Glomerular visceral epithelial cell (primary cell): Measurements from ENCODE around the gene HSPB6.
"Not testable (repeated sequence)": the region's sequence is repeated elsewhere in the genome, so short reads cannot be mapped to it uniquely, and the experiment has no call there.

ENCODE experiments used
- DNase-seq: peaks from one replicate; pipeline ENCODE4 v3.0.0-alpha.2; 2016; ENCODE audit errors: extremely low spot score

Gene HSPB6

DNA sequence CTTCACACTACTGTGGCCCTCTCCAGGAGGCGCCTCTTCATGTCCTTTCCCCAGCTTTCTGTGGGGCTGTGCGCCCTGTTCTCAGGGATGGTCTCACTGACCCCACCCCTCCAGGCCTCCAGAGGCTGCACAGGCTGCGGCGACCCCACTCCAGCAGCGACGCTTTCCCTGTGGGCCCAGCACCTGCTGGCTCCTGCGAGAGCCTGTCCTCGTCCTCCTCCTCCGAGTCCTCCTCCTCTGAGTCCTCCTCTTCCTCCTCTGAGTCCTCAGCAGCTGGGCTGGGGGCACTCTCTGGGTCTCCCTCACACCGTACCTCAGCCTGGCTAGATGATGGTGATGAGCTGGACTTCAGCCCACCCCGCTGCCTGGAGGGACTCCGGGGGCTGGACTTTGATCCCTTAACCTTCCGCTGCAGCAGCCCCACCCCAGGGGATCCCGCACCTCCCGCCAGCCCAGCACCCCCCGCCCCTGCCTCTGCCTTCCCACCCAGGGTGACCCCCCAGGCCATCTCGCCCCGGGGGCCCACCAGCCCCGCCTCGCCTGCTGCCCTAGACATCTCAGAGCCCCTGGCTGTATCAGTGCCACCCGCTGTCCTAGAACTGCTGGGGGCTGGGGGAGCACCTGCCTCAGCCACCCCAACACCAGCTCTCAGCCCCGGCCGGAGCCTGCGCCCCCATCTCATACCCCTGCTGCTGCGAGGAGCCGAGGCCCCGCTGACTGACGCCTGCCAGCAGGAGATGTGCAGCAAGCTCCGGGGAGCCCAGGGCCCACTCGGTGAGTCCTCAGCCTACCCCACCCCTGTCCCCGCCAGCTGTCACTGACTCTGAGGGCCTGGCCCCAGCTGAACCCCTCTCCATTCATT lies 29.7 kb upstream of the HSPB6 start:
- no peak for DNase-seq

DNA sequence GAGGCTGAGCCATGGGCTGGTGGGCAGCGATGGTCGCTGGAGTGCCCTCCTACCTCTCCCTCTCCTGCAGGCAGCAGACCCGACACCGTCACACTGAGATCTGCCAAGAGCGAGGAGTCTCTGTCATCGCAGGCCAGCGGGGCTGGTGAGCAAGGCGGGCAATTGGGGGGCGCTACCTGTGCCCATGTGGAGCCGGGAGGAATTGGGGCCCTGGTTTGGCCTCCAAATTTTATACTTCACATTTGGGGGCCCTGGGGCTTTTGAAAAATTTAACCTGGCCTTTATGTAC lies 28.5 kb upstream of the HSPB6 start:
- no peak for DNase-seq

DNA sequence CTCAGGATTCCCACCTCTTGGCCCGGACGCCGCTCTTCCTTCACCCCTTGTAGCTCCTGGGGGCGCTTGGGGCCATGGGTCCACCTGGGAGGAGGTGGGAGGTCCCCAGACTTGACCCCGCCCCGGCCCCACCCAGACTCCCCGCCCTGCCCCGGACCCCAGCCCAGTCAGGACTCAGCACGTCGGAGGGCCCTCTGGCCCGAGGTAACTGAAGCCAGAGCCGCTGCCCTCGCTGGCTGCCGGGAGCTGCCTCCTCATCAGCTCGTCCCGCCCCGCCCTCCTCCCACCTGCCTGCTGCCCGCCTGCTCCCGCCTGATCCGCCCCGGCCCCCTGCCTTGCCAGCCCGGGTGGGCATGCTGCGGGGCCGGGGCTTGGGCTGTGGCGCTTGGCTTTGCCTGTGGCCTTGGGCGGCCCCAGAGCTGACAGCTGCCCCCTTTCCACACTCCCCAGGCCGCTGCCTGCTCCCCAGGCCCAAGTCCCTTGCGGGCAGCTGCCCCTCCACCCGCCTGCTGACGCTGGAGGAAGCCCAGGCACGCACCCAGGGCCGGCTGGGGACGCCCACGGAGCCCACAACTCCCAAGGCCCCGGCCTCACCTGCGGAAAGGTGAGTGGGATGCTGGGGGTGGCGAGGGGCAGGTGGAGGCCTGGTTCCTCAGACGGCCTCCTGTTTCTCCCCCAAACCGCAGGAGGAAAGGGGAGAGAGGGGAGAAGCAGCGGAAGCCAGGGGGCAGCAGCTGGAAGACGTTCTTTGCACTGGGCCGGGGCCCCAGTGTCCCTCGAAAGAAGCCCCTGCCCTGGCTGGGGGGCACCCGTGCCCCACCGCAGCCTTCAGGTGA lies 27.9 kb upstream of the HSPB6 start:
- no peak for DNase-seq

DNA sequence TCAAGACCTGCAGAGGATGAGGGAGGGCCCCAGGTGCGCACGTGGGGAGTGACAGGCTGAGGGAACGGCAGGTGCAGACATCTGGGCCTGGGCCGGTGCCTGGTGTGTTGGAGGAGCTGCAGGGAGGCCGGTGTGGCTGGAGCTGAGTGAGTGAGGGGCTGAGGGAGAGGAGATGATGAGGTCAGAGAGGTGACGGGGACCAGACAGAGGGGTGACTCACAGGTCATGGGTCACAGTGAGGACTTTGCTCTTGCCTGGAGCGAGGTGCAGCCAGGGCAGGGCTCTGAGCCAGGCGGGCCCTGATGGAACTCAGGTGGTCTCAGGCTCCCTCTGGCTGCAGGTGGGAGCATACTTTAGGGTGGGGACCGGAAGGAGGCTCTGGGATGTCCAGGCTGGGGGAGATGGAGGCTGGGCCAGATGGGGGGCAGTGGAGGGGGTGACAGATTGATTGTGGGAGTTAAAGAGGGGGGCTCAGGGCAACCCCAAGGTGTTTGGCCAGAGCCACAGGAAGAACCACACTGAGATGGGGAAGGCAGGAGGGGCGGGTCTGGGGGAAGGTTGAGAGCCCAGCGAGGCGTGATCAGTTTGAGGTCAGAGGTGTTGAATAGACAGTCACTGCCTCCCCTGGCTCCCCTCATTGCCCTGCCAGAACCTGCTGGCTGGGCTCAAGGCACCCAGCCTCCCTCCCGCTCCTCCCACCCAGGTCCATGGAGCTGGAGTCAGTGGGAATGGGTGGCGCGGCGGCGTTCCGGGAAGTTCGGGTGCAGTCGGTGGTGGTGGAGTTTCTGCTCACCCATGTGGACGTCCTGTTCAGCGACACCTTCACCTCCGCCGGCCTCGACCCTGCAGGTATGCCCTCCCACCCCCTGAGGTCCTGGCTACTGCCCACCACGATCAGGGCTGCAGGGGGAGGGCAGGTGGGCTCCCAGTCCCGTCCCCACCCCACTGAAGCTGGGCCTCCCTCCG lies 26.9 kb upstream of the HSPB6 start:
- DNase-seq: no peak

DNA sequence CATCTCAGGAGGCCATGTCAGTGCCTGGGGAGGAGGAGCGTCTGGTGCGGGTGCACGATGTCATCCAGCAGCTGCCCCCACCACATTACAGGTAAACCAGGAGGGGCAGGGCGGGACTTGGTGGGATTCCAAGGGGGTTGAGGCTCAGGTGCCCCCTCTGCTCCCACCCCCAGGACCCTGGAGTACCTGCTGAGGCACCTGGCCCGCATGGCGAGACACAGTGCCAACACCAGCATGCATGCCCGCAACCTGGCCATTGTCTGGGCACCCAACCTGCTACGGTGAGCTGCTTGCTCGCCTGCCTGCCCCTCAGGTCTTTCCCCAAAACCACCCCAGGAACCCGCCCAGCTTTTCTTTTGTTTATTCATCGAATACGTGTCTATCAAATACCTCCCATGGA lies 25.8 kb upstream of the HSPB6 start:
- no peak for DNase-seq

DNA sequence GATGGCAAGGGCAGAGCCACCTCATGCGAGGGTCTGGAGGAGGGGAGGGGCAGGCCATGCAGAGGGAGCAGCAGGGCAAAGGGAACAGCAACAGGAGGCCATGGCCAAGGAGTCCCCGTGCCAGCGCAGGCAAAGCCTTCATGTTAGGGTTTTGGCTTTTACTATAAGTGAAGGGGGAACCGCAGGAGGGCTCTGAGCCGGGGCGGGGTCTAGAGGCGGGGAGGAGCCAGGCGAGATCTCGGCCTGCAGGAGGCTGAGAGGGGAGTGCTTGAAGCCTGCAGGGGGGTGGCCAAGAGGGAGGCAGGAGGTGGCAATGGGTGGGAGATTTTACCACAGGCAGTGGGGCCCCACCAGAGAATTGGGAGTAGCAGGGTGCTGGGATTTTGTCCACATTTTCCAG lies 24.8 kb upstream of the HSPB6 start:
- no peak for DNase-seq

DNA sequence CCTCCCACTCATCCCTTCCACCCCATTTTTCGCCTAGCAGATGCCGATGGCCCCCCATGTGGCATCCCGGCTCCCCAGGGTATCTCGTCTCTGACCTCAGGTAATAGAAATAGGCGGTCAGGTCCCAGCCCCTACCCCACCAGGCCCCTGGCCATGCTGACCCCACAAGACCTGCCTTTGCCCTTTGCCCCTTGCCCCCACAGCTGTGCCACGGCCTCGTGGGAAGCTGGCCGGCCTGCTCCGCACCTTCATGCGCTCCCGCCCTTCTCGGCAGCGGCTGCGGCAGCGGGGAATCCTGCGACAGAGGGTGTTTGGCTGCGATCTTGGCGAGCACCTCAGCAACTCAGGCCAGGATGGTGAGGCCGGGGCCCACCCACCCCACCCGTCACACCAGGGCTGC lies 23.9 kb upstream of the HSPB6 start:
- no peak for DNase-seq

DNA sequence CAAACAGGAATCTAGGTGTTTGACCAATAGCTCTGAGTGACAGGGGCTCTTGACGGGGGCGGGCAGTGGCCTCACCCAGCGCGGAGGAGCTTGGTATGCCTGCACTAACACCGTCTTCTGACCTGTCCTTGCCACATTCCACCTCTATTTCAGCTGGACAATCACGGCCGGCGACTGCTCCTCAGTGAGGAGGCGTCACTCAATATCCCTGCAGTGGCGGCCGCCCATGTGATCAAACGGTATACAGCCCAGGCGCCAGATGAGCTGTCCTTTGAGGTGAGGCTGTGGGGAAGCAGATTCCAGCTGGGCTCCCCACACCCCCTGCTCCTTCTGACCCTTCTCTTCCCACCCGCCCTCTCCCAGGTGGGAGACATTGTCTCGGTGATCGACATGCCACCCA lies 23.2 kb upstream of the HSPB6 start:
- no peak for DNase-seq

DNA sequence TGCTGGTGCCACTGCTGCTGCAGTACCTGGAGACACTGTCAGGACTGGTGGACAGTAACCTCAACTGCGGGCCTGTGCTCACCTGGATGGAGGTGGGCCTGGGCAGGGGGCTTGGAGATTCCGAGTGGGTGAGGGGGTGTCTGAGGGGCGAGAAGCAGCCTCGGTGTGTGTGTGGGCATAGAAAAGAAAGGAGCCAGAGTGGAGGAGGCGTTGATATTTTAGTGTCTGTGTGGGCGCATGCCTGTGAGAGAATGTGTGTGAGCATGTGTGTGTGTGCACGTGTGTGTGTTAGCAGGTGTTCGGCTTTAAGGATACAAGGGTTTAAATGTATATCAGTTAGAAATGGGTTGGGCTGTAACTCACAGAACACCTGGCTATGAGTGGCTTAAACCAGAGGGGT lies 22.2 kb upstream of the HSPB6 start:
- DNase-seq: no peak

DNA sequence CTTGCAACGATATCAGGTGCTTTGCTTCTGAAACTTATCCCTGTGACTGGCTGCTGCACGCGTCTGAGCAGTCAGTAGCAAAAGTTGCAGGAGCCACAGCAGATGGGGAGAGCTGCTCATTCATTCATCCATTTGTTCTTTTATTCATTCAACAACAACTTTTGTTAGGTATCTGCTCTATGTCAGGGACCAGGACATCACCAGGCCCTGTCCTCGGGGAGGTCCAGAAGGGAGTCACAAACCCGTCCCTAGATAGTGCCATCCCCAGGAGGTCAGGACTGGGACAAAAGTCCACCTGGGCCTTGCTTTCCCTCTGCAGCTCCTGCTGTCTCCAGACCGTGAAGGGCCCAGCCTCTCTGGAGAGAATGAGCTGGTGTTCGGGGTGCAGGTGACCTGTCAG lies 21.1 kb upstream of the HSPB6 start:
- DNase-seq: no peak

DNA sequence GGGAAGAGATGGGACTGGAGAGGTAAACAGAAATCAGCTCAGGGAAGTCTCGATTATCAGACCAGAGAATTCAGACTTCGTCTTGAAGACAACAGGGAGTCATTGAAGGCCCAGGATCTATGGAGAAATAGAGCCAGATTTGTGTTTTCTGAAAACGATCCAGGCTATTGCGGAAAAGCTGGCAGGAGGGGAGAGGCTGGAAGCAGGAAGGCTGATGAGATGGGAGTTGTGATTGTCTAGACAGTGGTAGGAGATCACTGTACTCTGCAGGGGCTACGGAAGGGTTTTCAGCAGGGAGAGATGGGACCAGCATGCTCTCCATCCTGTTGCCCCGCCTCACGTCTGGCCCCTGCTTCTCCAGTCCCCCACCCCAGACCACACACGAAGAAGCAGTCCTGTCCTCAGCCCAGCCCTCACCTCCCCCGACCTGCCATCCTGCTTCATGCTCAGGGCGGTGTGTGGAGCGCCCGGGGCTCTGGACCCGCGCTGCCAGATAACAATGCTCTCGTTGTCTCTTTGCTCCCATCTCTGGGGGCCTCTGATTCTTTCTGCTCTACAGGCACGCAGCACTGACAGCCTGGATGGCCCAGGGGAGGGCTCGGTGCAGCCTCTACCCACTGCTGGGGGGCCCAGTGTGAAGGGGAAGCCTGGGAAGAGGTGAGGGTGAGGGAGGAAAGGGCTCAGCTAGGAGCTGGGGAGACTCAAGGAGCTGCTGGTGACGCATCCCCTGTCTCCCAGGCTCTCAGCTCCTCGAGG lies 20.4 kb upstream of the HSPB6 start:
- DNase-seq: no peak

DNA sequence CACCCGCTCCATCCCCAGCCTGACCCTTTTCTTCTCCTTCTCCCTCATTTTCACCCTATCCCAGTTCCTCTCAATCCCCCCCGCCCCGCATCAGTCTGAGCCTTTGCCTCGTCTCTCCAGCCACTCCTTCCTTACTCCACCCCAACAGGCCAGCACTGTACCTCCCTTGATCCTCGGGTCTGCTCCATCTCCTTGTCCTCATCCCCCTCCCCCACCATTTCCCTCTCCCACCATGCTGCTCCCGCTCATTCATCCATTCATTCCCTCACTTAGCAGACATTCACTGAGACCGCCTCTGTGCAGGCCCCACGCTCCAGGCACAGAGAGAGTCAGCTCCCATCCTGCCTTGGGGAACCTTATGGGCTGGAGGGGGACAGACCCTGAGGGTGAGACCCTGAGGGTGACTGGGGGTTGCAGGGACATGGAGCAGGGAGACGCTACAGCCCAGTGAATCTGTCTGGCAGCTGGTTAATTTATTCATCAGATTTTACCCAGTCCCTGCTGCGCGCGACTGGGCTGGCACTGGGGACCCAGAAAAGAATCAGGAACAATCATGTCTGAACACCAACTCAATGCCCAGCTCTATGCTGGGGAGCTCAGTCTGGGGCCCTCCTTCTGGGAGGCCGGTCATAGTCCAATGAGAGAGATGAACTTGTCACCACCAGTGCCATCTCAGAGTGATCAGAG lies 19.4 kb upstream of the HSPB6 start:
- DNase-seq: no peak

DNA sequence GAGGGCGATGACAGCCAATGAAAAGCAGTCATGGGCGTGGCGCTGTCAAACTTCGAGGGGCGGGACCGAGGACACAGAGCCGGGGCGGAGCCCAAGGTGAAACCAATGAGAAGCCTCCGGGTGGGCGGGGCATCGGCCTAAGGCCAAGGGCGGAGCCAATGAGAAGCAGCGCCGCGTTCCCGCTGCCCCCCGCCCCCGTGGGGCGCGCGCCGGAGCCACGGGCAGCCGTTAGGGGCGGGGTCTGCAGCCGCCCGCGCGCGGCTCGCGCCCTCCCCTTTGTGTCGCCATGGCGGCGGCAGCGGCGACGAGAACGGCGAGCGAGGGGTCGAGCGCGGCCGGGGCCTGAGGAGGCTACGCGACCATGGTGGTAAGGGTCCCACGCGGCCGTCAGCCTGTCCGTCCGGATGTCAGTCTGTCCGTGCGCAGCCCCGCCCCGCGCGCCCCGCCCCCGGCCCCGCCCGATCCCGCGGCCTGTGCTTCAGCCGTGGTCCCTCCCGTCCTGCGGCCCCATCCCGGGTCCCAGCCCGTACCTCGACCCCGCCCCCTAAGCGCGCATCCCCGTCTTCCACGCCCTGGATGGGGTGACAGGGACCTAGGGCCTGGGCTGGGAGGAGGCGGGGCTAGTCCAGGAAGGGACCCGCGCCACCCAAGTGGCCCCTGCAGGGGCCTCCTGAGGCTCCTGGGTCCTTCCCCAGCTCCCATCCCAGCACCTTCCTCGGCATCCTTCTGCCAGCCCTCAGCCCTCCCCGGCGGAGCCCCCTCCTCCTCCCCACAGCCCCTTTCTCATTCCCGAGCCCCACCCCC lies 18.7 kb upstream of the HSPB6 start, which contains the start of gene ARHGAP33:
Gene ARHGAP33, plus strand, starts transcription at position 267 of the 804 bp plus-strand sequence. Its CDS starts 95 bp downstream, at position 362.
- DNase-seq: peak; percentile 98

DNA sequence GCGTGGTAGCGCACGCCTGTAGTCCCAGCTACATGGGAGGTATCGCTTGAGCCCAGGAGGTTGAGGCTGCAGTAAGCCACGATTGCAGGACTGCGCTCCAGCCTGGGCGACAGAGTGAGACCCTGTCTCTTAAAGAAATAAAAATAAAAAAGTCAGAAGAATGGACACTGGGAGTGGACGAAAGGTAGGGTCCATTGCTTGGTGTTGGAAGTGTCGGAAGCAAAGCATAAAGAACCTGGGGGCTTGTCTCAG lies 18.1 kb upstream of the HSPB6 start:
- no peak for DNase-seq

DNA sequence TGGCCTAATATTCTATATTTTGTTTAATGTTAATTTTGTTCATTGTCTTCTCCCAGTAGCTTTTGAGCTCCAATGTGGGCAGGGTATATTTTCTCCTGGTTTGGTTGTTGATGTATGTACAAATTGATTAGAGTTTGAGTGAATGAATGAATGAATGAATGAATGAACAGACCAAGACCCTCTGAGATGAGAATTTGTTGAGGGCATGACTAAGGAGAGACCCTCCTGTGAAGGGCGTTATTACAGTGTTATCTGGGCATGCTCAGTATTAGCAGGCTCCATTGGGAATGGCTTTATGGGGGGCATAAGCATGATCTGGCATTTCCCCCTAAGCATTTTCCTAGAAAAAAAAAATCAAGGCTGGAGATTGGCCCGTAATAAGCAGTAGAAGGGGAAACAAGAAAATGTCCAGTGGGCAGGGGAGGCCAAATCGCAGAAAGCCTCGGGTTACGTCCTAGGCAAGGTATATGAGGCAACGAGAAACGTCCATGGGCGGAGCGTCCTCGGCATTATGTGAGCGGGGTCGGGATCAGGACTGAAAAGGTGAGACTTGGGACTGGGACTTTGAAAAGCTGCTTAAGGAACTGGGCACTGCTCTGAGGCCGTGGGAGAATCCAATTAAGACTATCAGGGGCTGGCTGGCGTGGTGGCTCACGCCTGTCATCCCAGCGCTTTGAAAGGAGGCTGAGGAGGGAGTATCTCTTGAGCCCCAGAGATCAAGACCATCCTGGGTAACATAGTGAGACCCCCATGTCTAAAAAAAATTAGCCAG lies 17.6 kb upstream of the HSPB6 start:
- DNase-seq: no peak

DNA sequence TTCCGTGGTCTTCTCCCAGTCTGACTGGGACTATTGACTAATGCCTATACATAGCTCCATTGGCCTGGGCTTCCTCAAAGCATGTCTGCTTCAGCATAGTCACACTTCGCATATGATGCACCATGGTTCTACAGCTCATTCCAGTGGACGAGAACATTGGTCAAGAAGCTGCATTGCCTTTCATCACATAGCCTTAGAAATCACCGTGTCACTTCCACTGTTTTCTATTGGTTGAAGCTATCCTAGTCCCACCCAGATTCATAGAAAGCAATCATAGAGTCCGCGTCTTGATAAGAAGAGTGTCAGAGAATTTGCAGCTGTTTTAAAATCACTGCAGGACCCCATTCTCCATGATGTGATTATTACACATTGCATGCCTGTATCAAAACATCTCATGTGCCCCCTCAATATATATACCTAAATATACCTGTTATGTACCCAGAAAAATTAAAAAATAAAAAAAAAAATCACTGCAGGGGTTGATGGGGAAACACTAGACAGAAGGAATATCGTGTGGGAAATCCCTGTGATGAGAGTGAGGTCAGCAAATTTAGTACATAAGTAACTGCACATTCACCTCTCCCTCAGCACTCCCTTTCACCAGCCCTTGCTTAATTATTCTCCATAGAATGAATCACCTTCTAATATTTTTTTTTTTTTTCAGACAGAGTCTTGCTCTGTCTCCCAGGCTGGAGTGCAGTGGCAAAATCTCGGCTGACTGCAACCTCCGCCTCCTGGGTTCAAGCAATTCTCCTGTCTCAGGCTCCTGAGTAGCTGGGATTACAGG lies 16.4 kb upstream of the HSPB6 start:
- peak; percentile 75 for DNase-seq

DNA sequence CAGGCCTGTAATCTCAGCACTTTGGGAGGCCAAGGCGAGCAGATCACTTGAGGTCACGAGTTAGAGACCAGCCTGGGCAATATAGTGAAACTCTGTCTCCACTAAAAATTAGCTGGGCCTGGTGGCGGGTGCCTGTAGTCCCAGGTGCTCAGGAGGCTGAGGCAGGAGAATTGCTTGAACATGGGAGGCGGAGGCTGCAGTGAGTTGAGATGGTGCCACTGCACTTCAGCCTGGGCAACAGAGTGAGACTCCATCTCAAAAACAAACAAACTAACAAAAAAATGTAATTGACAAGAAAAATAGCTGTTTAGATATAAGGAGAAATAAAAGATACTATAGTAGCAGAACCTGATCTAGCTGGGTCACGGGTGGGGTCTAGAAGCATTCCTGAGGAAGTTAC lies 15.5 kb upstream of the HSPB6 start:
- DNase-seq: not testable (repeated sequence)

DNA sequence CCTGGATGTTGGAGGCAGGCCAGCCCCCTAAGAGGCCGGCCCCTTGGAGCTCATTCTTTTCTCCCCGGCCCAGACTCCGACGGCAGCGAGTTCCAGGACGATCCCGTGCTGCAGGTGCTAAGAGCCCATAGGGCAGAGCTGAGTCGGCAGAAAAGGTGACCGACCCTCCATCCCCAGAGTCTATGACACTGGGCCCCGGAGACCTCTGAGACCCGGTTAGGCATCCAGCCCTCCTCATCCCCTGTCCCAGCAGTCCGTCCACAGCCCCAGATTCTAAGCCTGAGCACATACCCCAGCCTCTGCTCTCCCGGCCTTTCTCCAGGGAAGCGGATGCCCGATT lies 11.2 kb upstream of the HSPB6 start:
- no peak for DNase-seq
